SK-N-MC (cell line): Measurements from ENCODE around the gene ZBED3.

Experiments
- EZH2 ChIP-seq: fragments of 200-600 bp; sonication (generic); IDR thresholded peaks from one replicate; pipeline ENCODE4 v1.6.1; 2017; ENCODE audit warnings: antibody characterized with exemption
- FOXP2 ChIP-seq: optimal IDR thresholded peaks from 2 replicates; pipeline ENCODE3; 2011; ENCODE audit warnings: mild to moderate bottlenecking, moderate library complexity; ENCODE audit not compliant: insufficient read depth; ENCODE audit errors: extremely low read length, control extremely low read depth
- POLR2AphosphoS5 ChIP-seq: IDR thresholded peaks from 2 replicates; pipeline ENCODE4 v1.6.1; 2012; ENCODE audit warnings: mild to moderate bottlenecking, low read depth, low read length, borderline replicate concordance

DNA sequence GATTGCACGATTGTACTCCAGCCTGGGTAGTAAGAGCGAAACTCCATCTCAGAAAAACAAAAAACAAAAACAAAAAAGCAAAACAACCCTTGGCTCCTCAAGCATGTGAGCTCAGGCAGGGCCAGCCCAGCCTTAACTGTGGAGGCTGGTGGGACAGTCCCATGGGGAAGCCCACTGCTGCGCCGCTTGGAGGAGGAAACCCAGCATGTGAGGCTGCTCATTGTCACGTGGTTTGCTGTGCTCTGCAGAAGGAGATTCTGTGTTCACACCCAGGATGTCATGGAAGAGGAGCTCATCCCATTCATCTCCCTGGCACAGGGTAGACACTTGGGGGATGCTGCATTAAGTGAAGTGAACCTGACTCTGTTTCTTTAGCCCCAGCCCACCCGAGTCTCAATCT, 4.0 kb downstream of the ZBED3 start:
- TF ChIP-seq EZH2 (no peak), POLR2AphosphoS5 (no peak), FOXP2 (no peak)
